ENCODE results near the gene DTYMK.
A peak's percentile ranks its signal among the peaks of the same experiment; 100 is the strongest.

DTYMK gene

GRCh38 chr2:241686650-241687425, at the start of gene DTYMK:
Gene DTYMK, minus strand, starts transcription at chr2:241686815. Its CDS starts 32 bp downstream, at chr2:241686783.
- peak; percentile 82 to 89 for DNase-seq (ENCODE audit: low read depth in 2 of 2, low spot score in 1 of 2)

- DNase-seq (ENCODE audit: low read depth in 2 of 2, low spot score in 1 of 2): no peak
These were observed 49.5 kb upstream of the DTYMK start for GRCh38 chr2:241736111-241736510.

- DNase-seq (ENCODE audit: low read depth in 2 of 2, low spot score in 1 of 2): peak; percentile 83 to 85
These were observed 48.0 kb upstream of the DTYMK start, which contains the start of gene D2HGDH for GRCh38 chr2:241734467-241735208. Gene D2HGDH, plus strand, starts transcription at chr2:241734630. Its CDS starts 595 bp downstream, at chr2:241735225.

- no peak for DNase-seq (ENCODE audit: low read depth in 2 of 2, low spot score in 1 of 2)
These were observed 47.5 kb upstream of the DTYMK start for GRCh38 chr2:241734208-241734466.

GRCh38 chr2:241733391-241734207, 47.0 kb upstream of the DTYMK start:
- no peak for DNase-seq (ENCODE audit: low read depth in 2 of 2, low spot score in 1 of 2)

- peak; percentile 28 to 37 for DNase-seq (ENCODE audit: low read depth in 2 of 2, low spot score in 1 of 2)
These were observed 46.0 kb upstream of the DTYMK start for GRCh38 chr2:241732513-241733186.

GRCh38 chr2:241730671-241731293, 44.2 kb upstream of the DTYMK start:
- no peak for DNase-seq (ENCODE audit: low read depth in 2 of 2, low spot score in 1 of 2)

- no peak for DNase-seq (ENCODE audit: low read depth in 2 of 2, low spot score in 1 of 2)
These were observed 43.3 kb upstream of the DTYMK start for GRCh38 chr2:241729868-241730267.

- DNase-seq (ENCODE audit: low read depth in 2 of 2, low spot score in 1 of 2): no peak
These were observed 42.0 kb upstream of the DTYMK start for GRCh38 chr2:241728627-241729026.

- no peak for DNase-seq (ENCODE audit: low read depth in 2 of 2, low spot score in 1 of 2)
These were observed 41.4 kb upstream of the DTYMK start for GRCh38 chr2:241728000-241728399.

GRCh38 chr2:241726459-241726858, 39.8 kb upstream of the DTYMK start:
- no peak for DNase-seq (ENCODE audit: low read depth in 2 of 2, low spot score in 1 of 2)

- no peak for DNase-seq (ENCODE audit: low read depth in 2 of 2, low spot score in 1 of 2)
These were observed 38.6 kb upstream of the DTYMK start for GRCh38 chr2:241724975-241725870.

GRCh38 chr2:241724259-241724974, 37.8 kb upstream of the DTYMK start:
- DNase-seq (ENCODE audit: low read depth in 2 of 2, low spot score in 1 of 2): no peak

GRCh38 chr2:241722896-241723454, 36.4 kb upstream of the DTYMK start:
- DNase-seq (ENCODE audit: low read depth in 2 of 2, low spot score in 1 of 2): no peak

GRCh38 chr2:241721852-241722251, 35.2 kb upstream of the DTYMK start:
- DNase-seq (ENCODE audit: low read depth in 2 of 2, low spot score in 1 of 2): no peak

- no peak for DNase-seq (ENCODE audit: low read depth in 2 of 2, low spot score in 1 of 2)
These were observed 33.9 kb upstream of the DTYMK start for GRCh38 chr2:241720560-241720959.

- DNase-seq (ENCODE audit: low read depth in 2 of 2, low spot score in 1 of 2): no peak
These were observed 33.5 kb upstream of the DTYMK start for GRCh38 chr2:241720099-241720498.

GRCh38 chr2:241719093-241719492, 32.5 kb upstream of the DTYMK start:
- DNase-seq (ENCODE audit: low read depth in 2 of 2, low spot score in 1 of 2): no peak

- no peak for DNase-seq (ENCODE audit: low read depth in 2 of 2, low spot score in 1 of 2)
These were observed 22.3 kb upstream of the DTYMK start for GRCh38 chr2:241708879-241709278.

Data from stimulated activated CD8-positive, alpha-beta memory T cell treated with anti-CD3 and anti-CD28 coated beads, Interleukin-4, amount 100 ng/mL, for 4 hours (primary cell).